Hematopoietic multipotent progenitor cell (in vitro differentiated cells): Measurements from ENCODE around the gene CCL17. TPM values are rescaled to one million over a fixed set of nuclear protein-coding genes. Genes with fewer than 3 reads are reported as not detected.
"Not testable (repeated sequence)": the region's sequence is repeated elsewhere in the genome, so short reads cannot be mapped to it uniquely, and the experiment has no call there.

Experiments
- DNase-seq, 3 donors: peaks; one replicate each; pipeline ENCODE4 v3.0.0-alpha.2; 2011 to 2015; ENCODE audit warnings: low read depth in 2 of 3, low spot score in 2 of 3
- total RNA-seq: library from RNA; depleted of rRNA; stranded (reverse); fragments of >200 nt; gene quantifications from one replicate; pipeline ENCODE4 v1.2.3, GENCODE V29; 2012

The CCL17 gene
- total RNA-seq, 1 donor, result not detected

- DNase-seq, result no peak
Observed at GRCh38 chr16:57395026-57395425, 9.5 kb upstream of the CCL17 start.

- no peak for DNase-seq
Observed at GRCh38 chr16:57396786-57397185, 7.8 kb upstream of the CCL17 start.

GRCh38 chr16:57397493-57397892 lies 7.1 kb upstream of the CCL17 start:
- DNase-seq, result not testable (repeated sequence)

DNA sequence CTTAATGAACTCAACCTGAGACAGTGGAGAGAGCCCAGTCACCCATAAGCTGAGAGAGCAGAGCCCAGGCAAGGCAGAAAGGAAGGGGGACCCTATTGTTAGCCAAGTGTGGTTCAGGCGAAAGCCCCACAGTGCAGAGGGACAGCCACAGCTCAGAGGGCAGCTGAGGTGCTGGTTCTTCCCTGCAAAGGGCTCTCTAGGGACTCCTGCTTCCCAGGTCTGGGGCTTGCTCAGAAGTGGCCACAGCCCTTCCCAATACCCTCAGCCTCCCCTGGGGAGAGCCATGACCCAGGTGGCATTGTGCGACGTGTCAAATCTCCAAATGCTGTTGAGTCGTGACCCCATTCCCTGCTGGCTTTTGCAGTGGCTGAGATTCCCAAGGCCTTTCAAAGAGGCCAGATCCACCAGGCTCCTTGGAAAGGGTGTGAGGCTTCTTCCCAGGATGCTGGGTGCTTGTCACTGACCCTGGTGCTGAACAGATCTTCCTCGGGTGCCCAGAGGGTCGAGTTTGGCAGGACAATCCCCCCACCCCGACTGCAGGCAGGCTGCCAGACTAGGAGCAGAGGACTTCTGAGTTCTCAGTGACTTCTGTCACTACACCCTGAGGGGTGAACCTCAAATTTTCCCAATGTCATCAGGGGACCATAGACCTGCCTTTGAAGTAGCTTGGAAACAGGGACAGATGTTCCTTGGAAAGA lies 2.5 kb upstream of the CCL17 start:
- DNase-seq, result no peak

DNA sequence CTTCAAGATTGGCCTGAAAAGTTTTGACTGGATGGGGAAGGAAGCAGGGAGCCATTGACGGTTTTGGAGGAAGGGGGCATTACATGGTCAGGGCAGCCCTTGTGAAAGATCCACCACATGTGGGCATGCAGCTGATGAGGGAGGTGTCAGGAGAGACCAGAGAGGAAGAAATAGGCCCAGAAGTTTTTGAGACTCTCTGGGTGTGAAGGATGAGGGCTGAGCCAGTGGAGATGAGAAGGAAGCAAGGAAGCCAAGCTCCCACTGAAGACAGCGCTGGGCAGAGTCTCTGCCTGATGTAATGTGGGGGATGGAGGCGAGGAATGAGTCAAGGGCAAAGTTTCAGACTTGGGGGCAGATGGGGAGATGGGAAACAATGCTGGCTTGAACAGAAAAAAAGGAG lies 530 bp downstream of the CCL17 start:
- no peak for DNase-seq

GRCh38 chr16:57406881-57407280 lies 2.3 kb downstream of the CCL17 start:
- peak in 1 of 3 donors; percentile 28 for DNase-seq

DNA sequence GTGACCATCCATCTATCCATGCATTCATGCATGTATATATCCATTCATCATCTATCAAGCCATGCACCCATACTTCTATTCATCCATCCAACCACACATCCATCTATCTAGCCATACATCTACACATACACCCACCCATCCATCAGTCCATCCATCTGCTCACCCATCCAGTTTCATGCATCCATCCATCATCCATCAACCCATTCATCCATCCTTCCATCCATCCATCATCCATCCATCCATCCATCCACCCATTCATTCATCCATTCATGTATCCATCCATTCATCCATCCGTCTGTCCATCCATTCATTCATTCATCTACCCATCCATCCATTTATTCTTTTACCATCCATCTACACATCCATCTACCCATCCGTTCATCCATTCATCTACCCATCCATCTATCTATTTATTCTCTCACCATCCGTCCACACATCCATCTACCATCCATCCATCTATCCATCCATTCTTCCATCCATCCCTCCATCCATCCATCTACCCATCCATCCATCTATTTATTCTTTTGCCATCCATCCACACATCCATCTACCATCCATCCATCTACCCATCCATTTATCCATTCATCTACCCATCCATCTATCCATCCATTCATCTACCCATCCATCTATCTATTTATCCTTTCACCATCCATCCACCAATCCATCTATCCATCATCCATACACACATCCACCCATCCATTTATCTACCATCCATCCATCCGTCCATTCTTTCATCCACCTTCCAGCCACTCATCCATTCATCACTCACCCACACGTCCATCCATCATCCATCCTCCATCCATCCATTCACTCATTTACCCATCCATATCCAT lies 3.2 kb downstream of the CCL17 start:
- no peak for DNase-seq

- no peak for DNase-seq
Observed at GRCh38 chr16:57409065-57409464, 4.5 kb downstream of the CCL17 start.

GRCh38 chr16:57409870-57410587 lies 5.5 kb downstream of the CCL17 start:
- no peak for DNase-seq

DNA sequence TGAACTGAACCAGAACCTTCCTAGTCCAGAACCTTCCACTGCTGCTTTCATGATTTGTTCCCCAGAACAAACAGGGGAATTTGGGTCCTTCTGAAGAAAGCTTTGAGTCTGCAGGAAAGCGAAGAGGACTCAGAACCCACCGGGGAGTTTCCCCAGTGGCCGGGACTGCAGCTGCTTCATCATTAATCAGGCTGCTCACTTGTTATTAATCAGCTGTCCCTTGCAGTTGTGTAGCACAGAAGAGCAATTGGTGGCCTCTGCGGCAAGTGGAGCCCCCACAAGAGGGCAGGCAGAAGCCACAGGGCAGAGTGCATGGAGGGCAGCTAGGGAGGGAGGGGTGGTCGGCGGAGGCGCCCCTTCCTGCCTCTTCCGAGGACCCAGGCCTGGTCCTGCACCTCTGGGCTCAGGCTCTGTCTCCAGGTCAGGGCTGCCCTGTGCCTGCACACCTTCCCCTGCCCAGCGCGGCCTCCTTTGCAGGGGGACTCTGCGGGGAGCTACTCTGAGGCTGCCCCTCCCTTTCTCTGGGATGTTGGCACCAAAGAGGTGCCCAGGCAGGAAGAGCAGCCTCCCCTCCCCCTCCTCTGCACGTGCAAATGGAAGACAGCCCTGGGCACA lies 6.9 kb downstream of the CCL17 start:
- DNase-seq, result no peak

DNA sequence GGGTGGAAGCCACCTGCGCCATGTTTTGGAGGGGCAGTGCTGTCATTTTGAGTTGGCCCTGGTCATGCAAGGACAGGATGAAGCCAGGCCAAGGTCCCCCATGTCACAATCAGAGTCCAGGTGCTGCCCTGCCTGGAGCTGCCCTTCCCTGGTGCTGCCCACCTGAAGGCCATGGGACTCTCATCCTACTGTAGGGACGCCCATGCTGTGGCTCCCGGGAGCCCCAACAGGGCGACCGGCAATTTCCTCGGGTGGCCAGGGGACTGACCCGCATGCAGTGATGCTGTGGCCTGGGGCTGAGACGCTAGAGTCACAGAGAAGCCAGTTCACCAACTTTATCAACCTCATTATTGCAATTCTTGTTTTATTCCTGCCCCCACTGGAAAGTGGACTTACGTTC lies 8.0 kb downstream of the CCL17 start:
- no peak for DNase-seq

GRCh38 chr16:57413301-57413730 lies 8.7 kb downstream of the CCL17 start:
- no peak for DNase-seq

GRCh38 chr16:57413733-57414132 lies 9.2 kb downstream of the CCL17 start:
- DNase-seq, result no peak

DNA sequence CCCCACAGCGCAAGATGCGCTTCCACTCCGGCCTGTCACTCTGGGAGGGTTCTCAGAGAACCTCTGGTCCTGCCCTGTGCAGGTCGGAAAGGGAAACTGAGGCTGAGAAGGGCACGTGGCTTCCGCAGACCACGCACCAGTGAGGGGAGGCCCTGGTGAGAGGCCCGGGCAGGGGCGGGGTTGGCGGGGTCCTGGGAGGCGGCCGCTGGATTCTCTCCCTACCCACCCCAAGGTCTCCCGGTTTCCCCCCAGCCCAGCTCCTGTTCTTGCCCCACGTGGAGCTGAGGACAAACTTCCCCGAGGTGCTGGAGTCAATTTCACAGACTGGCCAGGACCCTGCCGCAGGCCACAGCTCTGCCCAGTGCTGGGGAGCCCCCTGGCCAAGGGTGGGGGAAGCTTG lies 11.5 kb downstream of the CCL17 start:
- DNase-seq, result no peak

DNA sequence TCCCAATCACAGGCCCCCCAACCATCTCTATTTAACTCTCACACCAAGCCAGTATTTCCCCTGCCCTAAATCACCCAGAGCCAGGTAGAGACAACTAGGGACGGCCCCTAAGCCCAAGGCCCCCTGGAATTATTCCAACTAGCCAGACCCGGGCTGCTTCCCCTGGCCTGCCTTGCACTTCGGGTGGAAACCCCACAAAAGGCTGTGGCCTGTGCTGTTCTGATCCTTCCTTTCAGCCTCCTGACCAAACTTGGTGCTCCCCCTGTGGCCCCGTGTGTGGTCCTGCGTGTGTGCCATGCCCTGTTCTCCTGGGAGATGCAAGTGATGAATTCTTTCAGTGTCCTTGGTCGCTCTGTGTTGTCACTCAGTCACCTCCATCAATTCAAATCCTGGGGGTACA lies 14.9 kb downstream of the CCL17 start:
- no peak for DNase-seq

GRCh38 chr16:57422026-57422944 lies 17.7 kb downstream of the CCL17 start:
- DNase-seq, result peak in 1 of 3 donors; percentile 27

DNA sequence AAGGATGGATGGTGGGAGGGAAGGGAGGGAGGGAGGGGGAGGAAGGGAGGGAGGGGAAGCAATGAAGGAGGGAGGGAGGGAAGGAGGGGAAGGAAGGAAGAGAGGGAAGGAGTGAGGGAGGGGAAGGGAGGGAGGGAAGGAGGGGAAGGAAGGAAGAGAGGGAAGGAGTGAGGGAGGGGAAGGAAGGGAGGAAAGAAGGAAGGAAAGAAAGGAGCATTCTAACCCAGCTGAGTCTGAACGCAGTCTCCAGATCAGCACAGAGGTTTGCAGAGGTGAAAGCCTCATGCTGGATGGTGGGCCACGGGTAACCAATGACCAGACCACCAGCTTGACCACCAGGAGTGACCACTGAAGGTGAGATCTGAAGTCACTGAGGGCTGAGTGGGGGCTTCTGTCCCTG lies 18.6 kb downstream of the CCL17 start:
- no peak for DNase-seq

DNA sequence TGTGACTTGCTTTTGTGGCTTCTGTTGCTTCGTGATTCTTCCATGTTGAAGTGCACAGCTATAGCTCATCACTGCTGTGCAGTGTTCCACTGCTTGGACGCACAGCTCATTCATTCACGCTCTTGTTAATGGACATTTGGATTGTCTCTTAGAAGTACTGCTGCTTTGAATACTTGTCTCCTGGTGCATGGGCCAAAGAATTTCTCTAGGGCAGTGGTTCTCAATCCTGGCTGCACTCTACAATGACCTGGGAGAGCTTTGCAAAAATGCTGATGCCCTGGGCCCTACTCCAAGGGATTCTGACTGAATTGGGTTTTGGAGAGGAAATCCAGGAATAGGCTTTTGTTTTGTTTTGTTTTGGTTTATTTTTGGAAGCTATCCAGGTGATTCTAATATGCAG lies 20.0 kb downstream of the CCL17 start:
- no peak for DNase-seq

- no peak for DNase-seq
Observed at GRCh38 chr16:57426356-57426755, 21.8 kb downstream of the CCL17 start.

DNA sequence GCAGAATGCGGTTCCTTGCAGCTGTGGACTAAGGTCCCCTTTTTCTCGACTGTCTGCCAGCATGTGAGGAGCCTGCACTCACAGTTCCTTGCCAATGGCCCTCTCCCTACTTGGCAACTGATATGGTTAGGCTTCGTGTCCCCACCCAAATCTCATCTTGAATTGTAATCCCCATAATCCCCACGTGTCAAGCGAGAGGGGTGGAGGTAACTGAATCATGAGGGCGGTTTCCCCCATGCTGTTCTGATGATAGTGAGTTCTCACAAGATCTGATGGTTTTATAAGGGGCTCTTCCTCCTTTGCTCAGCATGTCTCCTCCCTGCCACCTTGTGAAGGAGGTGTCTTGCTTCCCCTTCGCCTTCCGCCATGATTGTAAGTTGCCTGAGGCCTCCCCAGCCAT lies 22.7 kb downstream of the CCL17 start:
- DNase-seq, result no peak
